OCI-LY1 (cell line): ENCODE results near the gene B4GALT5.

ENCODE experiments used
- CTCF ChIP-seq: fragments of 200-600 bp; sonication (generic), shearing (Covaris generic); IDR thresholded peaks from 2 replicates; pipeline ENCODE4 v1.5.1; 2017; ENCODE audit warnings: mild to moderate bottlenecking, antibody characterized with exemption, low read length, moderate library complexity, mixed read lengths
- EZH2 ChIP-seq: fragments of 200-600 bp; sonication (generic), shearing (Covaris generic); IDR thresholded peaks from 2 replicates; pipeline ENCODE4 v1.8.0; 2017; ENCODE audit warnings: borderline replicate concordance, mixed run types, mild to moderate bottlenecking, antibody characterized with exemption, low read length, moderate library complexity, mixed read lengths

GRCh38 chr20:49724408-49725223, 10.9 kb upstream of the B4GALT5 start:
- no peak for TF ChIP-seq CTCF
- no peak for TF ChIP-seq EZH2
